HCT116 (cell line): Measurements from ENCODE around the gene EP400. TPM values are rescaled to one million over a fixed set of nuclear protein-coding genes. Genes with fewer than 3 reads are reported as not detected.

Experiments used
- ATAC-seq: fragments of 200-7000 bp; cut with Tn5 transposase; 2 replicates; pipeline ENCODE4 v1.9.1; 2020; ENCODE audit warnings: mild to moderate bottlenecking, moderate library complexity
- BruUV-seq: library from RNA; stranded (reverse); fragments of 400-500 nt; replicated peaks from 2 replicates; lab custom pipeline; 2021; lab: Mats Ljungman, UMichigan
- CTCF ChIA-PET: fragments of 300-600 bp; sonication (Branson Sonifier 250); formaldehyde crosslinking; loops from one replicate; lab custom pipeline; 2021; ENCODE audit warnings: antibody characterized with exemption; lab: Charles Lee
- POLR2A ChIA-PET: fragments of 300-600, 350-600 bp; sonication (Branson Sonifier 250); formaldehyde crosslinking; loops from one replicate; lab custom pipeline; 2021; ENCODE audit warnings: antibody characterized with exemption; lab: Charles Lee
- RAD21 ChIA-PET, 2 experiments: fragments of 300-600 bp; sonication (Branson Sonifier 250); formaldehyde crosslinking; loops; one replicate each; lab custom pipeline; 2023; ENCODE audit warnings: low total read pairs in 2 of 2; ENCODE audit not compliant: uncharacterized antibody in 2 of 2, unreplicated experiment in 2 of 2, low non-redundant PET in 1 of 2; lab: Charles Lee
- DNase-seq: peaks from one replicate; pipeline ENCODE4 v3.0.0-alpha.2; 2010; ENCODE audit warnings: low read depth, low spot score
- H2AFZ ChIP-seq: fragments of 200-600 bp; shearing (Covaris generic), sonication (generic); 2 replicates; pipeline ENCODE4 v1.6.1; 2017; ENCODE audit warnings: low read depth, mixed run types, mixed read lengths, antibody characterized with exemption, low read length; ENCODE audit not compliant: poor library complexity, severe bottlenecking
- H3K27ac ChIP-seq: 2 replicates; pipeline ENCODE4 v1.5.1; 2012; ENCODE audit warnings: low read depth, low read length
- H3K27me3 ChIP-seq: fragments of 200-600 bp; sonication (generic); 2 replicates; pipeline ENCODE4 v1.6.1; 2016; ENCODE audit warnings: mixed run types, low read length, mixed read lengths; ENCODE audit not compliant: insufficient read depth
- H3K36me3 ChIP-seq, 2 experiments: fragments of 200-500 bp in 1 of 2; fragments of 200-600 bp in 1 of 2; sonication (Bioruptor generic) in 1 of 2; sonication (generic) in 1 of 2; 2 replicates each; pipeline versions ENCODE4 v1.5.1 to v1.6.1; 2014 to 2016; ENCODE audit warnings: low read length in 2 of 2, inconsistent platforms in 1 of 2, mixed read lengths in 1 of 2, mixed run types in 1 of 2; ENCODE audit not compliant: insufficient read depth in 2 of 2, control insufficient read depth in 1 of 2
- H3K4me1 ChIP-seq, 2 experiments: fragments of 200-600 bp in 1 of 2; sonication (generic) in 1 of 2; 2 replicates each; pipeline versions ENCODE4 v1.5.1 to v1.6.1; 2012 to 2017; ENCODE audit warnings: low read length in 2 of 2, inconsistent platforms in 1 of 2, mild to moderate bottlenecking in 1 of 2, mixed read lengths in 1 of 2, mixed run types in 1 of 2, moderate library complexity in 1 of 2; ENCODE audit not compliant: insufficient read depth in 2 of 2, control insufficient read depth in 1 of 2
- H3K4me2 ChIP-seq: fragments of 200-600 bp; sonication (generic); 2 replicates; pipeline ENCODE4 v1.6.1; 2017; ENCODE audit warnings: mixed run types, low read length, mixed read lengths
- H3K4me3 ChIP-seq, 2 experiments: fragments of 200-600 bp in 1 of 2; sonication (generic) in 1 of 2; replicated peaks in 1 of 2; 2 replicates each; pipeline ENCODE4 v1.5.1; 2011 to 2016; ENCODE audit warnings: low read length in 2 of 2, control low read depth in 1 of 2, low read depth in 1 of 2, mild to moderate bottlenecking in 1 of 2, mixed read lengths in 1 of 2, mixed run types in 1 of 2
- H3K79me2 ChIP-seq: fragments of 200-600 bp; sonication (generic); 2 replicates; pipeline ENCODE4 v1.6.1; 2017; ENCODE audit warnings: mild to moderate bottlenecking, mixed run types, low read length, moderate library complexity, mixed read lengths; ENCODE audit not compliant: insufficient read depth
- H3K9ac ChIP-seq: fragments of 200-600 bp; sonication (generic); 2 replicates; pipeline ENCODE4 v1.6.1; 2016; ENCODE audit warnings: low read length, mixed read lengths
- H3K9me2 ChIP-seq: fragments of 200-600 bp; sonication (generic), shearing (Covaris generic); 2 replicates; pipeline ENCODE4 v1.6.1; 2017; ENCODE audit warnings: mixed run types, mild to moderate bottlenecking, moderate library complexity; ENCODE audit not compliant: insufficient read depth
- H3K9me3 ChIP-seq, 2 experiments: fragments of 200-500 bp in 1 of 2; fragments of 200-600 bp in 1 of 2; sonication (Bioruptor generic) in 1 of 2; sonication (generic) in 1 of 2; 2 replicates each; pipeline ENCODE4 v1.6.1; 2014 to 2017; ENCODE audit warnings: low read length in 2 of 2, mixed read lengths in 2 of 2, inconsistent platforms in 1 of 2, low read depth in 1 of 2, mild to moderate bottlenecking in 1 of 2, mixed run types in 1 of 2, moderate library complexity in 1 of 2; ENCODE audit not compliant: control insufficient read depth in 1 of 2, insufficient read depth in 1 of 2
- H4K20me1 ChIP-seq: fragments of 200-600 bp; sonication (generic), shearing (Covaris generic); 2 replicates; pipeline ENCODE4 v1.6.1; 2017; ENCODE audit warnings: mixed run types, mild to moderate bottlenecking, moderate library complexity; ENCODE audit not compliant: insufficient read depth
- ATF3 ChIP-seq: IDR thresholded peaks from 2 replicates; pipeline ENCODE4 v1.6.1; 2012
- CBX3 ChIP-seq: IDR thresholded peaks from 2 replicates; pipeline ENCODE4 v1.6.1; 2012; ENCODE audit warnings: low read depth
- CEBPB ChIP-seq: IDR thresholded peaks from 2 replicates; pipeline ENCODE4 v1.6.1; 2012; ENCODE audit warnings: low read depth
- EZH2 ChIP-seq: fragments of 200-600 bp; sonication (generic); IDR thresholded peaks from 2 replicates; pipeline ENCODE4 v1.6.1; 2017; ENCODE audit warnings: antibody characterized with exemption, mixed run types
- EZH2phosphoT487 ChIP-seq: fragments of 200-600 bp; IDR thresholded peaks from 2 replicates; pipeline ENCODE4 v1.6.1; 2018; ENCODE audit warnings: antibody characterized with exemption, borderline replicate concordance
- FOSL1 ChIP-seq: IDR thresholded peaks from 2 replicates; pipeline ENCODE4 v1.6.1; 2012; ENCODE audit warnings: low read depth
- MAX ChIP-seq: IDR thresholded peaks from 2 replicates; pipeline ENCODE4 v1.6.1; 2012
- POLR2A ChIP-seq: IDR thresholded peaks from 2 replicates; pipeline ENCODE4 v1.7.0; 2011; ENCODE audit warnings: borderline replicate concordance; ENCODE audit not compliant: insufficient read depth, insufficient read length; ENCODE audit errors: extremely low read depth
- POLR2AphosphoS5 ChIP-seq: IDR thresholded peaks from 2 replicates; pipeline ENCODE4 v1.6.1; 2011; ENCODE audit warnings: mild to moderate bottlenecking, low read depth, low read length, moderate library complexity
- RAD21 ChIP-seq: IDR thresholded peaks from 2 replicates; pipeline ENCODE4 v1.6.1; 2012; ENCODE audit warnings: low read depth, mild to moderate bottlenecking
- REST ChIP-seq: IDR thresholded peaks from 2 replicates; pipeline ENCODE4 v1.6.1; 2012; ENCODE audit warnings: low read depth
- TCF7L2 ChIP-seq: IDR thresholded peaks from 2 replicates; pipeline ENCODE4 v1.7.0; 2011; ENCODE audit warnings: borderline replicate concordance, inconsistent platforms; ENCODE audit not compliant: insufficient read depth, insufficient read length; ENCODE audit errors: extremely low read depth
- YY1 ChIP-seq: IDR thresholded peaks from 2 replicates; pipeline ENCODE4 v1.6.1; 2011; ENCODE audit warnings: low read length, low read depth, moderate library complexity, mild to moderate bottlenecking; ENCODE audit not compliant: insufficient replicate concordance; ENCODE audit errors: extremely low read depth
- intact Hi-C: fragments of 100-400 bp; cut with micrococcal nuclease; formaldehyde crosslinking; loops from 2 replicates; pipeline ENCODE4 v1.10.0; 2022
- total RNA-seq: library from RNA; stranded (reverse); gene quantifications from one replicate; pipeline ENCODE4 v1.2.1, GENCODE V29; 2021; ENCODE audit not compliant: unreplicated experiment

Gene EP400
- total RNA-seq, 1 experiment from 2014 or later: 54.5 TPM

GRCh38 chr12:131983026-131983425 is 33.3 kb downstream of the EP400 start:
- no peak for TF ChIP-seq ATF3
- TF ChIP-seq TCF7L2: no peak
- no peak for TF ChIP-seq EZH2phosphoT487
- TF ChIP-seq CBX3: no peak
- TF ChIP-seq MAX: no peak
- no peak for TF ChIP-seq FOSL1
- no peak for TF ChIP-seq EZH2
- TF ChIP-seq CEBPB: no peak
- no peak for TF ChIP-seq REST
- TF ChIP-seq POLR2A: no peak
- TF ChIP-seq YY1: no peak
- no peak for TF ChIP-seq POLR2AphosphoS5
- no peak for TF ChIP-seq RAD21
- Histone ChIP-seq H3K9ac (no peak overlapping the region), H3K9me2 (no peaks in the 10 kb centered on the region), H3K27ac (no peak overlapping the region), H3K27me3 (no peaks in the 10 kb centered on the region), H3K9me3 (no peaks in the 10 kb centered on the region), H3K4me1 (no peaks in the 10 kb centered on the region), H4K20me1 (no peaks in the 10 kb centered on the region), H3K4me2 (no peak overlapping the region), H2AFZ (no peak overlapping the region), H3K4me3 (no peak overlapping the region), H3K79me2 (peaks cover 25% of the 10 kb centered on the region), H3K36me3 (peaks cover 22 to 27% of the 10 kb centered on the region in 2 experiments; a peak in 3 of 4 replicates)
- ATAC-seq (no peak), DNase-seq (no peak)
- ChIA-PET RAD21 (no interaction called here), POLR2A (no interaction called here), CTCF (no interaction called here)
- intact Hi-C loops: loop anchor here (5.0 kb wide), 1 partner anchor 1071 kb away; no protein-coding TSS in a partner anchor
- no TSS peak for BruUV-seq
